ENCODE data around the gene PADI2. TPM values are rescaled to one million over a fixed set of nuclear protein-coding genes. Genes with fewer than 3 reads are reported as not detected.

The PADI2 gene
- total RNA-seq, 1 experiment from 2014 or later: not detected

GRCh38 chr1:17155257-17155920, 36.1 kb upstream of the PADI2 start:
- no peak for DNase-seq (ENCODE audit: low read depth in 1 of 2, low spot score in 2 of 2)
- Histone ChIP-seq H3K4me3 (no peak overlapping the region), H3K4me1 (replicated peaks) (no peaks in the 10 kb centered on the region), H3K9me3 (replicated peaks) (peaks cover 30% of the 10 kb centered on the region), H3K27me3 (replicated peaks) (no peaks in the 10 kb centered on the region), H3K36me3 (no peaks in the 10 kb centered on the region), H3K27ac (no peak overlapping the region)

GRCh38 chr1:17149771-17150170, 30.5 kb upstream of the PADI2 start:
- Histone ChIP-seq H3K4me3 (no peak overlapping the region), H3K36me3 (no peaks in the 10 kb centered on the region)
- no peak for DNase-seq (ENCODE audit: low read depth in 1 of 2, low spot score in 2 of 2)

GRCh38 chr1:17148950-17149608, 29.8 kb upstream of the PADI2 start:
- no peak for DNase-seq (ENCODE audit: low read depth in 1 of 2, low spot score in 2 of 2)
- no peak overlapping the region for H3K4me3 ChIP-seq
- no peaks in the 10 kb centered on the region for H3K27me3 ChIP-seq (replicated peaks)
- H3K36me3 ChIP-seq: no peaks in the 10 kb centered on the region
- no peaks in the 10 kb centered on the region for H3K4me1 ChIP-seq (replicated peaks)
- no peak overlapping the region for H3K27ac ChIP-seq
- peaks cover 13% of the 10 kb centered on the region for H3K9me3 ChIP-seq (replicated peaks)

More at GRCh38 chr1:17149771-17150170, 30.5 kb upstream of the PADI2 start:
- H3K27me3 ChIP-seq (replicated peaks): no peaks in the 10 kb centered on the region
- H3K9me3 ChIP-seq (replicated peaks): peaks cover 13% of the 10 kb centered on the region
- H3K4me1 ChIP-seq (replicated peaks): no peaks in the 10 kb centered on the region
- no peak overlapping the region for H3K27ac ChIP-seq

- H3K27ac ChIP-seq: no peak overlapping the region
- DNase-seq (ENCODE audit: low read depth in 1 of 2, low spot score in 2 of 2): no peak
- H3K4me3 ChIP-seq: no peak overlapping the region
- H3K36me3 ChIP-seq: no peaks in the 10 kb centered on the region
- H3K27me3 ChIP-seq (replicated peaks): no peaks in the 10 kb centered on the region
- no peaks in the 10 kb centered on the region for H3K4me1 ChIP-seq (replicated peaks)
- H3K9me3 ChIP-seq (replicated peaks): no peaks in the 10 kb centered on the region
Observed at GRCh38 chr1:17145648-17146047, 26.4 kb upstream of the PADI2 start.

- H3K36me3 ChIP-seq: no peaks in the 10 kb centered on the region
- no peaks in the 10 kb centered on the region for H3K4me1 ChIP-seq (replicated peaks)
- no peak for DNase-seq (ENCODE audit: low read depth in 1 of 2, low spot score in 2 of 2)
- no peak overlapping the region for H3K27ac ChIP-seq
- no peaks in the 10 kb centered on the region for H3K9me3 ChIP-seq (replicated peaks)
- H3K4me3 ChIP-seq: no peak overlapping the region
- H3K27me3 ChIP-seq (replicated peaks): no peaks in the 10 kb centered on the region
Observed at GRCh38 chr1:17143760-17144159, 24.5 kb upstream of the PADI2 start.

- no peaks in the 10 kb centered on the region for H3K9me3 ChIP-seq (replicated peaks)
- no peaks in the 10 kb centered on the region for H3K27me3 ChIP-seq (replicated peaks)
- no peak overlapping the region for H3K4me3 ChIP-seq
- H3K27ac ChIP-seq: no peak overlapping the region
- no peaks in the 10 kb centered on the region for H3K36me3 ChIP-seq
- H3K4me1 ChIP-seq (replicated peaks): no peaks in the 10 kb centered on the region
- DNase-seq (ENCODE audit: low read depth in 1 of 2, low spot score in 2 of 2): no peak
Observed at GRCh38 chr1:17141441-17142197, 22.4 kb upstream of the PADI2 start.

- no peaks in the 10 kb centered on the region for H3K27me3 ChIP-seq (replicated peaks)
- no peak overlapping the region for H3K27ac ChIP-seq
- H3K4me1 ChIP-seq (replicated peaks): no peaks in the 10 kb centered on the region
- no peaks in the 10 kb centered on the region for H3K36me3 ChIP-seq
- no peak for DNase-seq (ENCODE audit: low read depth in 1 of 2, low spot score in 2 of 2)
- H3K9me3 ChIP-seq (replicated peaks): no peaks in the 10 kb centered on the region
- no peak overlapping the region for H3K4me3 ChIP-seq
Observed at GRCh38 chr1:17140279-17140678, 21.0 kb upstream of the PADI2 start.

- Histone ChIP-seq H3K4me3 (no peak overlapping the region), H3K36me3 (no peaks in the 10 kb centered on the region), H3K27me3 (replicated peaks) (no peaks in the 10 kb centered on the region), H3K9me3 (replicated peaks) (no peaks in the 10 kb centered on the region), H3K27ac (no peak overlapping the region), H3K4me1 (replicated peaks) (no peaks in the 10 kb centered on the region)
- DNase-seq (ENCODE audit: low read depth in 1 of 2, low spot score in 2 of 2): no peak
Observed at GRCh38 chr1:17139637-17140036, 20.4 kb upstream of the PADI2 start.

- Histone ChIP-seq H3K4me1 (replicated peaks) (no peaks in the 10 kb centered on the region), H3K36me3 (no peaks in the 10 kb centered on the region), H3K4me3 (no peak overlapping the region), H3K9me3 (replicated peaks) (no peaks in the 10 kb centered on the region), H3K27me3 (replicated peaks) (no peaks in the 10 kb centered on the region), H3K27ac (no peak overlapping the region)
- DNase-seq (ENCODE audit: low read depth in 1 of 2, low spot score in 2 of 2): no peak
Observed at GRCh38 chr1:17137441-17137840, 18.2 kb upstream of the PADI2 start.

GRCh38 chr1:17136936-17137335, 17.7 kb upstream of the PADI2 start:
- Histone ChIP-seq H3K4me1 (replicated peaks) (no peaks in the 10 kb centered on the region), H3K27ac (no peak overlapping the region), H3K9me3 (replicated peaks) (no peaks in the 10 kb centered on the region), H3K27me3 (replicated peaks) (no peaks in the 10 kb centered on the region), H3K36me3 (no peaks in the 10 kb centered on the region), H3K4me3 (no peak overlapping the region)
- no peak for DNase-seq (ENCODE audit: low read depth in 1 of 2, low spot score in 2 of 2)

GRCh38 chr1:17136145-17136544, 16.9 kb upstream of the PADI2 start:
- no peak for DNase-seq (ENCODE audit: low read depth in 1 of 2, low spot score in 2 of 2)
- no peak overlapping the region for H3K4me3 ChIP-seq
- H3K36me3 ChIP-seq: no peaks in the 10 kb centered on the region
- no peaks in the 10 kb centered on the region for H3K27me3 ChIP-seq (replicated peaks)
- no peaks in the 10 kb centered on the region for H3K9me3 ChIP-seq (replicated peaks)
- no peaks in the 10 kb centered on the region; the same call in 1 of the 2 replicates for H3K4me1 ChIP-seq (replicated peaks)
- H3K27ac ChIP-seq: no peak overlapping the region

GRCh38 chr1:17135530-17135929, 16.3 kb upstream of the PADI2 start:
- Histone ChIP-seq H3K36me3 (no peaks in the 10 kb centered on the region), H3K4me1 (replicated peaks) (peaks cover 6% of the 10 kb centered on the region), H3K9me3 (replicated peaks) (no peaks in the 10 kb centered on the region), H3K4me3 (no peak overlapping the region), H3K27ac (no peak overlapping the region), H3K27me3 (replicated peaks) (no peaks in the 10 kb centered on the region)
- DNase-seq (ENCODE audit: low read depth in 1 of 2, low spot score in 2 of 2): no peak

- peaks cover 14% of the 10 kb centered on the region for H3K4me1 ChIP-seq (replicated peaks)
- no peaks in the 10 kb centered on the region for H3K36me3 ChIP-seq
- no peak overlapping the region for H3K4me3 ChIP-seq
- no peaks in the 10 kb centered on the region for H3K27me3 ChIP-seq (replicated peaks)
- DNase-seq (ENCODE audit: low read depth in 1 of 2, low spot score in 2 of 2): no peak
- no peak overlapping the region for H3K27ac ChIP-seq
- no peaks in the 10 kb centered on the region for H3K9me3 ChIP-seq (replicated peaks)
Observed at GRCh38 chr1:17134724-17135123, 15.5 kb upstream of the PADI2 start.

- no peak overlapping the region for H3K27ac ChIP-seq
- H3K4me3 ChIP-seq: no peak overlapping the region
- peaks cover 21% of the 10 kb centered on the region for H3K4me1 ChIP-seq (replicated peaks)
- DNase-seq (ENCODE audit: low read depth in 1 of 2, low spot score in 2 of 2): no peak
- no peaks in the 10 kb centered on the region for H3K9me3 ChIP-seq (replicated peaks)
- no peaks in the 10 kb centered on the region for H3K27me3 ChIP-seq (replicated peaks)
- H3K36me3 ChIP-seq: no peaks in the 10 kb centered on the region
Observed at GRCh38 chr1:17134034-17134433, 14.8 kb upstream of the PADI2 start.
